ENCODE data around the gene RNF169.

RNF169 gene

DNA sequence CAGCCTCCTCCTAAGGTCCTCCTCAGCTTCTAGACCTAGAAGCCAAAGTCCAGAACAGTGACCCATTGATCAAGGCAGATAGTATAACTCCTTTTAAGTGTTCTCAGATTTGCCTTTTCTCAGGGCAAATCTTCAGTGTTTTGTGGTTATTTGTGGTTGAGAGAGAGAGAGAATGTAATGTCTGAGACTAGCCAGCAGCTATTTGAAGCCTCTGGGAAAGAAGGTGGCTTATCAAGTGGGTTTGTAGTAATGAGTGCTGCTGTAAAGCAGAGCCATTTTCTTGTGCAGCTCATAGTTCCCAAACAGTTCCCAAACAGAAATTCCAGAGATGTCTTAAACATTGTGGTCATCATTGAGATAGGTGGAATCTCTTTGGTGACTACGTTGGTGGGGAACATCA lies 89.5 kb downstream of the RNF169 start:
- DNase-seq (ENCODE audit: low read depth), result no peak
- no peak overlapping the region for H3K4me3 ChIP-seq (ENCODE audit: low read depth, low read length)
- TF ChIP-seq, protein P1, sequence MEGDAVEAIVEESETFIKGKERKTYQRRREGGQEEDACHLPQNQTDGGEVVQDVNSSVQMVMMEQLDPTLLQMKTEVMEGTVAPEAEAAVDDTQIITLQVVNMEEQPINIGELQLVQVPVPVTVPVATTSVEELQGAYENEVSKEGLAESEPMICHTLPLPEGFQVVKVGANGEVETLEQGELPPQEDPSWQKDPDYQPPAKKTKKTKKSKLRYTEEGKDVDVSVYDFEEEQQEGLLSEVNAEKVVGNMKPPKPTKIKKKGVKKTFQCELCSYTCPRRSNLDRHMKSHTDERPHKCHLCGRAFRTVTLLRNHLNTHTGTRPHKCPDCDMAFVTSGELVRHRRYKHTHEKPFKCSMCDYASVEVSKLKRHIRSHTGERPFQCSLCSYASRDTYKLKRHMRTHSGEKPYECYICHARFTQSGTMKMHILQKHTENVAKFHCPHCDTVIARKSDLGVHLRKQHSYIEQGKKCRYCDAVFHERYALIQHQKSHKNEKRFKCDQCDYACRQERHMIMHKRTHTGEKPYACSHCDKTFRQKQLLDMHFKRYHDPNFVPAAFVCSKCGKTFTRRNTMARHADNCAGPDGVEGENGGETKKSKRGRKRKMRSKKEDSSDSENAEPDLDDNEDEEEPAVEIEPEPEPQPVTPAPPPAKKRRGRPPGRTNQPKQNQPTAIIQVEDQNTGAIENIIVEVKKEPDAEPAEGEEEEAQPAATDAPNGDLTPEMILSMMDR (IDR thresholded peaks at IDR 0.05; ENCODE audit: low read depth, low read length, missing control alignments), result no peak

DNA sequence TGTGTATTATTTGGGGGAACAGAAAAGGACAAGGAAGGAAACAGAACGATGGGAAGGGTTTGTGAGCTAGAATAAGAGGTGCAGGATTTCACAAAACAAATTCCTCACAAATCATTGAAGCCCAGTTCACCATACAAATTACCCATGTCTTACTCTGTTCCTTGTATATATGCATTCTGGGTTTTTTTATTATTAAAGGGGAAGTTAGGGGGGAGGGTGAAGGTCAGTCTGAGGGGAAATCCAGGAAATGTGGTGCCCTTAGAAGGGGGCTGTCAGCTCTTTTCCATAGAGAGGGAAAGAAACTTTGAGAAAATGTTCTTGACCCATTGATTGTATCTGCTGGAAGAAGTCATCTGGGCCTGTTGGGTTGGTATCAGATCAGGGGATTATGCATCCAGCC lies 90.8 kb downstream of the RNF169 start:
- TF ChIP-seq, protein P1 (IDR thresholded peaks at IDR 0.05; ENCODE audit: low read depth, low read length, missing control alignments), result no peak
- DNase-seq (ENCODE audit: low read depth), result no peak
- no peak overlapping the region for H3K4me3 ChIP-seq (ENCODE audit: low read depth, low read length)

DNA sequence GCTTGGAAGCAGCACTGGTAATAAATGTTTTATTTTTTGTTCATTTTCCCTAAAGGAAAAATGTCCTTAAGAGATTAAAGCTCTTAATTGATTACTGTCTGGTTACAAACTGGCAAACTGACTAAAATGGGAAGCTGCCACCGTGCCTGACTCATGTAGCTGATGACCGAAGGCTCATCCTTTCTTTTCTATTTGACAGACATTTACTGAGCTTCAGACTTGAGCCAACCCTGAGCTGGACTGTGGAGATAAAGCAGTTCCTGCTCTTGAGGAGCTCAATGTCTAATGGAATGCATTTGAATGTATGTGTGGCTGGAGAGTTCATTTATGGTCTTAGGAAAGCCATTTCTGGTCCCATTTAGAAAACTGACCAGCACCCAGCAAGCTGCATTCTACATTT lies 91.3 kb downstream of the RNF169 start:
- H3K4me3 ChIP-seq (ENCODE audit: low read depth, low read length), result no peak overlapping the region
- DNase-seq (ENCODE audit: low read depth), result no peak
- TF ChIP-seq, protein P1 (IDR thresholded peaks at IDR 0.05; ENCODE audit: low read depth, low read length, missing control alignments), result no peak

DNA sequence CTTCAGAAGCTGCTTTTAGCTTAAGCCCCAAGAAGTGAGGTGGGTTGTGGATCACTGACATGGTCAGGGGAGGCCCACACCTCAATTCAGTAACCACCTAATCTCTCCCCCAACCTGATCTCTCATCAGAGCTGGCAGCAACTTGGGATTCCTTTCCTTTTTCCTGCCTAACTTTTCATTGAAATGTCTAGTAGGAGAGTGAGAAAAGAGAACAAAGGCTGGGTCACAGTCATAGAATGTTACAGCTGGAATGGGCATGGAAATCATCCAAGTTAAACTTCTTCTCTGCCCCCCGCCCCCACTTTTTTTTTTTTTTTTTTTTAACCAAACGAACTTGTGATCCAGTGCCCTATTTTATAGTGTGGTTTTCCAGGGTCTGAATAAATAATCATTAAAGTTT lies 91.8 kb downstream of the RNF169 start:
- H3K4me3 ChIP-seq (ENCODE audit: low read depth, low read length), result no peak overlapping the region
- DNase-seq (ENCODE audit: low read depth), result no peak
- TF ChIP-seq, protein P1 (IDR thresholded peaks at IDR 0.05; ENCODE audit: low read depth, low read length, missing control alignments), result no peak

DNA sequence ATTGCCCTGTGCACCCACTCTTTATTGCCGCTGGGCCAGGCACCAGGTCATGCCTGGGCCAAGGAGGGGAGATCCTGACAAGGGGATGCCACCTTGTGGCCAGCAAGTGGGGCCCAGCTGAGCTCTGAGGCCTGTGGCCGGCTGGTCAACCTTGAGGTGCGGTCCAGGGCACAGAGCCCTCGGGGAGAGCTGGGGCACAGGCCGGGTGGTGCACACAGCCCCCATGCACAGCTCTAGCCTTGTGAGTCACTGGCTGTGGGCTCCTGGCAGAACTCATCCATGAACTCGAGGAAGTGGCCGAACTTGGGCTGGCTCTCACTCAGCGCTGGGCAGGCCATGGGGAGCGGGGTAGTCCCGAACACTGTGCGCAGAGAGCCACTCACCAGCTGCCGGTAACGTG lies 94.3 kb downstream of the RNF169 start:
- TF ChIP-seq, protein P1 (IDR thresholded peaks at IDR 0.05; ENCODE audit: low read depth, low read length, missing control alignments), result no peak
- H3K4me3 ChIP-seq (ENCODE audit: low read depth, low read length), result no peak overlapping the region
- no peak for DNase-seq (ENCODE audit: low read depth)

DNA sequence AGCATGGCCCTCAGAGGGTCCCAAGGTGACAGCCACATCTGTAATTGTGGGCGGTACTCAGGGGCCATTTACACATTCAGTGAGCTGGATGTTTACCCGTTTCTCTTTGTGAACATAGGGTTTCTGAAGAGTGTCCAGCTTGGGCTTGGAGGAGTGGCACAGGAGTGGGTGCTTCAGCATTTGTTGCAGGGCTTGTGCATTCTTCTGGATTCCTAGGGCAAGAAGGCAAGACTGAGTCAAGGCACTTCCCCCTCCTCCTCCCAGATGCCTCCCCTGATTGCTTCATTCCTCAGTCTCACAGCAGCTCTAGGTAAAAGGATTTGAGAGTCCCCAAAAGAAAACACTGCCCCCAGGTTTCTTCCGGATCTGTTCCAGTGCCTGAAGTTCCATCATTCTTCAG lies 95.4 kb downstream of the RNF169 start:
- no peak for DNase-seq (ENCODE audit: low read depth)
- no peak overlapping the region for H3K4me3 ChIP-seq (ENCODE audit: low read depth, low read length)
- TF ChIP-seq, protein P1 (IDR thresholded peaks at IDR 0.05; ENCODE audit: low read depth, low read length, missing control alignments), result no peak

DNA sequence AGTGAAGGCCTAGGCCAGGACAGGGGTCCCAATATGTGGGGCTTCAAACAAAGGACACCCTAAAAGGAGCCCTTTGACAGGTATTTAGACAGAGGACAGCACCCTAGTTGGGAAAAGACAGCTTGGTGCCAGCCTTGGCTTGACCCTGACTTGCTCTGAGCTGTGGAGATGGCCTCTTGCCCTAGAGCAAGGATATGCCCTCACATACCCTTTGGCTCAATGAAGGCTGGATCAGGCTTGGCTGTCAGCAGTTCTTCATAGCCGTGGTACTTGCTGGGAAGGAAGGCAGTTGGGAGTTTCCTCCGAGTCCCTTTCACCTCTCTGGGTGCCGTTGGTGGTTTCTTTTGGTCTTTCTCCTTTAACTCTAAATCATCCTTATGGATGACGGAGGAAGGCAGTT lies 96.2 kb downstream of the RNF169 start:
- no peak overlapping the region for H3K4me3 ChIP-seq (ENCODE audit: low read depth, low read length)
- TF ChIP-seq, protein P1 (IDR thresholded peaks at IDR 0.05; ENCODE audit: low read depth, low read length, missing control alignments), result no peak
- DNase-seq (ENCODE audit: low read depth), result no peak
